ENCODE measurements around the gene NSUN7.

The NSUN7 gene

GRCh38 chr4:40755616-40756015, 5.9 kb downstream of the NSUN7 start (continued):
- TF ChIP-seq ZNF10 (tag by site-specific recombination; IDR thresholded peaks at IDR 0.05) (no peak), ZNF518A (tag by site-specific recombination; conservative IDR thresholded peaks at IDR 0.05; ENCODE audit: low read depth) (no peak), IKZF3 (tag by site-specific recombination; IDR thresholded peaks at IDR 0.05) (no peak), ZNF660 (tag by site-specific recombination; IDR thresholded peaks at IDR 0.05) (no peak), REPIN1 (tag by site-specific recombination; IDR thresholded peaks at IDR 0.05; ENCODE audit: low read depth) (no peak), WT1 (tag by site-specific recombination; IDR thresholded peaks at IDR 0.05) (no peak), ZNF138 (tag by site-specific recombination; IDR thresholded peaks at IDR 0.05; ENCODE audit: borderline replicate concordance) (no peak), ZNF391 (tag by site-specific recombination; IDR thresholded peaks at IDR 0.05; ENCODE audit: borderline replicate concordance, low read depth) (no peak), ZNF174 (tag by site-specific recombination; IDR thresholded peaks at IDR 0.05) (no peak)

- TF ChIP-seq ZNF239 (tag by site-specific recombination; IDR thresholded peaks at IDR 0.05) (no peak), ZNF518A (tag by site-specific recombination; conservative IDR thresholded peaks at IDR 0.05; ENCODE audit: low read depth) (peak; percentile 28; the same call in 1 of the 2 replicates), ZNF776 (tag by site-specific recombination; IDR thresholded peaks at IDR 0.05; ENCODE audit: borderline replicate concordance) (no peak), ZEB2 (tag by site-specific recombination; IDR thresholded peaks at IDR 0.05) (no peak), HOXC10 (CRISPR knock-in tag; IDR thresholded peaks at IDR 0.05) (no peak), ZNF660 (tag by site-specific recombination; IDR thresholded peaks at IDR 0.05) (0 out of 2 replicates have a peak, but pooled peaks have one; percentile 20)
- ChIA-PET POLR2A (no interaction called here), CTCF (no interaction called here)
- H3K36me3 ChIP-seq (ENCODE audit: control insufficient read depth in 2 of 2, insufficient read depth in 1 of 2, low read length in 2 of 2), result no peaks in the 10 kb centered on the region
- H3K4me1 ChIP-seq (ENCODE audit: control insufficient read depth, insufficient read depth, low read length), result no peaks in the 10 kb centered on the region
- H3K4me3 ChIP-seq (ENCODE audit: low read depth, low read length), result no peak overlapping the region
- H3K9me3 ChIP-seq (ENCODE audit: control insufficient read depth, insufficient read depth, low read depth, low read length), result no peaks in the 10 kb centered on the region
- H3K27ac ChIP-seq (ENCODE audit: extremely low read depth, low read depth, low read length), result no peak overlapping the region
These were observed 13.5 kb downstream of the NSUN7 start for GRCh38 chr4:40763228-40763716.

GRCh38 chr4:40769266-40769665, 19.5 kb downstream of the NSUN7 start:
- CTCF ChIA-PET, result no interaction called here
- Histone ChIP-seq H3K36me3 (ENCODE audit: control insufficient read depth in 2 of 2, insufficient read depth in 1 of 2, low read length in 2 of 2) (no peaks in the 10 kb centered on the region), H3K27ac (ENCODE audit: extremely low read depth, low read depth, low read length) (no peak overlapping the region), H3K9me3 (ENCODE audit: control insufficient read depth, insufficient read depth, low read depth, low read length) (no peaks in the 10 kb centered on the region), H3K4me1 (ENCODE audit: control insufficient read depth, insufficient read depth, low read length) (no peaks in the 10 kb centered on the region), H3K4me3 (ENCODE audit: low read depth, low read length) (no peak overlapping the region)
- POLR2A ChIA-PET, result no interaction called here
- TF ChIP-seq ZNF114 (tag by site-specific recombination; IDR thresholded peaks at IDR 0.05) (no peak), ZNF561 (tag by site-specific recombination; IDR thresholded peaks at IDR 0.05; ENCODE audit: borderline replicate concordance) (no peak), ZXDB (tag by site-specific recombination; IDR thresholded peaks at IDR 0.05) (0 out of 2 replicates have a peak, but pooled peaks have one; percentile 34), TCF7L2 (IDR thresholded peaks at IDR 0.05; ENCODE audit: borderline replicate concordance, low read depth, low read length) (no peak), ZNF132 (tag by site-specific recombination; IDR thresholded peaks at IDR 0.05; ENCODE audit: borderline replicate concordance) (no peak), ZNF341 (tag by site-specific recombination; IDR thresholded peaks at IDR 0.05; ENCODE audit: low read depth) (no peak), WT1 (tag by site-specific recombination; IDR thresholded peaks at IDR 0.05) (no peak), ZNF600 (tag by site-specific recombination; IDR thresholded peaks at IDR 0.05) (no peak), SP3 (tag by site-specific recombination; IDR thresholded peaks at IDR 0.05) (no peak), FEZF1 (tag by site-specific recombination; IDR thresholded peaks at IDR 0.05) (0 out of 2 replicates have a peak, but pooled peaks have one; percentile 21), OSR2 (tag by site-specific recombination; IDR thresholded peaks at IDR 0.05) (0 out of 2 replicates have a peak, but pooled peaks have one; percentile 17)
